Measurements from ENCODE around the gene MAPT. TPM values are rescaled to one million over a fixed set of nuclear protein-coding genes. Genes with fewer than 3 reads are reported as not detected.

Gene MAPT
- total RNA-seq, 1 experiment from 2014 or later: 3.6 TPM

DNA sequence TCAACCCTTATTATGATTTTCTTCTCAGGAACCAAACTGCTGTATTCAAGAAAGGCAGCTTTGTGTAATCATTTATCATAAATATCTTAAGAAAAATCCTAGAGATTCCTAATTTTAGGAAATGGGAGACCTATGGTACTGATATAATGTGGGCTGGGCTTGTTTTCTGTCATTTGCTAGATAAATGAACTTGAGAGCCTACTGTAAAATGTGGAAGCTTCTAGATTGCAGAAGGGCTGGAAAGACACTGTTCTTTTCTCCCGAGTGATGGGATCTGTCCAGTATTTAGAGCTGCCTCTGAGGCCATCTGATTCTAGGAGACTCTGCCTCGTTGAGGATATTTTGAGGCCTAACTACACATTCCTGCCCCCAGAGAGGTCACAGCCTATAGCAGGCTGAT, 84.8 kb downstream of the MAPT start:
- BruUV-seq (replicated peaks): no TSS peak
- TF ChIP-seq EZH2 (IDR thresholded peaks at IDR 0.05; ENCODE audit: low read length, unreplicated experiment) (no peak), EZH2phosphoT487 (IDR thresholded peaks at IDR 0.05; ENCODE audit: borderline replicate concordance, low read length) (no peak)
- TF ChIP-seq, protein P1, sequence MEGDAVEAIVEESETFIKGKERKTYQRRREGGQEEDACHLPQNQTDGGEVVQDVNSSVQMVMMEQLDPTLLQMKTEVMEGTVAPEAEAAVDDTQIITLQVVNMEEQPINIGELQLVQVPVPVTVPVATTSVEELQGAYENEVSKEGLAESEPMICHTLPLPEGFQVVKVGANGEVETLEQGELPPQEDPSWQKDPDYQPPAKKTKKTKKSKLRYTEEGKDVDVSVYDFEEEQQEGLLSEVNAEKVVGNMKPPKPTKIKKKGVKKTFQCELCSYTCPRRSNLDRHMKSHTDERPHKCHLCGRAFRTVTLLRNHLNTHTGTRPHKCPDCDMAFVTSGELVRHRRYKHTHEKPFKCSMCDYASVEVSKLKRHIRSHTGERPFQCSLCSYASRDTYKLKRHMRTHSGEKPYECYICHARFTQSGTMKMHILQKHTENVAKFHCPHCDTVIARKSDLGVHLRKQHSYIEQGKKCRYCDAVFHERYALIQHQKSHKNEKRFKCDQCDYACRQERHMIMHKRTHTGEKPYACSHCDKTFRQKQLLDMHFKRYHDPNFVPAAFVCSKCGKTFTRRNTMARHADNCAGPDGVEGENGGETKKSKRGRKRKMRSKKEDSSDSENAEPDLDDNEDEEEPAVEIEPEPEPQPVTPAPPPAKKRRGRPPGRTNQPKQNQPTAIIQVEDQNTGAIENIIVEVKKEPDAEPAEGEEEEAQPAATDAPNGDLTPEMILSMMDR (conservative IDR thresholded peaks at IDR 0.05; ENCODE audit: low read depth, low read length): no peak
- Histone ChIP-seq H2AFZ (ENCODE audit: low read length) (no peak overlapping the region), H3K4me1 (ENCODE audit: insufficient read depth, low read length) (no peaks in the 10 kb centered on the region), H4K20me1 (ENCODE audit: low read length) (no peaks in the 10 kb centered on the region), H3K36me3 (ENCODE audit: low read depth, low read length) (no peaks in the 10 kb centered on the region), H3K4me2 (ENCODE audit: low read length) (no peak overlapping the region), H3K27ac (ENCODE audit: low read length) (no peak overlapping the region), H3K4me3 (ENCODE audit: low read length) (no peak overlapping the region), H3K9me3 (ENCODE audit: low read length) (no peaks in the 10 kb centered on the region), H3K9me2 (replicated peaks; ENCODE audit: low read length) (no peaks in the 10 kb centered on the region), H3K27me3 (ENCODE audit: low read length) (no peaks in the 10 kb centered on the region), H3K9ac (ENCODE audit: low read length) (no peak overlapping the region), H3K79me2 (ENCODE audit: low read length) (no peaks in the 10 kb centered on the region), H3F3A (ENCODE audit: low read length, unreplicated experiment) (no peaks in the 10 kb centered on the region)
- no peak for ATAC-seq
- ChIA-PET CTCF (no interaction called here), POLR2A (ENCODE audit: unreplicated experiment) (no interaction called here)
- intact Hi-C loops (cut with micrococcal nuclease): no loop called here
- DNase-seq: no peak

DNA sequence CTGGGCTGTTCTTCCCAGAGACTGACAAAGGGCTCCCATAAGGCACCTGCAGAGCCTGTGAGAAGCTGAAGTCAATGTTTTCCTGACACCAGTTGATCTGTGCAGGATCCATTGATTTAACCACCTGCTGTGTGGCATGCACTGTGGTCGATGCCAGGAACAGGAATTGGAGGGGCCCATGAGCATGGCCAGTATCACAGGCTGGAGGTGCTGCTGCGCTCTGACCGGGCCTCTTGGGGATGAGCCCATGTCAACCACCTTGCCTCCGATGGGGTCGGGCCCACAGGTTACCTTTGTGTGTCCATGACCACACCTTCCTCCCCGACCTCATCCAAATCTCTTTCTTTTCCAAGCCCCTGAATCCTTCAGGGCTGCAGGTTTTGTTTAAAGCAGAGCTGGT, 86.5 kb downstream of the MAPT start:
- no peaks in the 10 kb centered on the region for H3K79me2 ChIP-seq (ENCODE audit: low read length)
- H3K4me3 ChIP-seq (ENCODE audit: low read length): no peak overlapping the region
- H3K27ac ChIP-seq (ENCODE audit: low read length): no peak overlapping the region
- no peaks in the 10 kb centered on the region for H3K9me2 ChIP-seq (replicated peaks; ENCODE audit: low read length)
- H3F3A ChIP-seq (ENCODE audit: low read length, unreplicated experiment): no peaks in the 10 kb centered on the region
- DNase-seq: no peak
- ChIA-PET CTCF (no interaction called here), POLR2A (ENCODE audit: unreplicated experiment) (interaction anchor here (0.6 kb wide), 1 partner anchor 165 kb away, joined by 3 read pairs; no protein-coding TSS in a partner anchor)
- intact Hi-C loops (cut with micrococcal nuclease): no loop called here
- no peak overlapping the region for H3K9ac ChIP-seq (ENCODE audit: low read length)
- H3K27me3 ChIP-seq (ENCODE audit: low read length): no peaks in the 10 kb centered on the region
- no peaks in the 10 kb centered on the region for H3K4me1 ChIP-seq (ENCODE audit: insufficient read depth, low read length)
- no peak overlapping the region for H2AFZ ChIP-seq (ENCODE audit: low read length)
- no peak for ATAC-seq
- no peak overlapping the region for H3K4me2 ChIP-seq (ENCODE audit: low read length)
- no TSS peak for BruUV-seq (replicated peaks)
- TF ChIP-seq, protein P1 (conservative IDR thresholded peaks at IDR 0.05; ENCODE audit: low read depth, low read length): no peak
- TF ChIP-seq EZH2phosphoT487 (IDR thresholded peaks at IDR 0.05; ENCODE audit: borderline replicate concordance, low read length) (no peak), EZH2 (IDR thresholded peaks at IDR 0.05; ENCODE audit: low read length, unreplicated experiment) (no peak)
- no peaks in the 10 kb centered on the region for H3K36me3 ChIP-seq (ENCODE audit: low read depth, low read length)
- H4K20me1 ChIP-seq (ENCODE audit: low read length): no peaks in the 10 kb centered on the region
- H3K9me3 ChIP-seq (ENCODE audit: low read length): no peaks in the 10 kb centered on the region

DNA sequence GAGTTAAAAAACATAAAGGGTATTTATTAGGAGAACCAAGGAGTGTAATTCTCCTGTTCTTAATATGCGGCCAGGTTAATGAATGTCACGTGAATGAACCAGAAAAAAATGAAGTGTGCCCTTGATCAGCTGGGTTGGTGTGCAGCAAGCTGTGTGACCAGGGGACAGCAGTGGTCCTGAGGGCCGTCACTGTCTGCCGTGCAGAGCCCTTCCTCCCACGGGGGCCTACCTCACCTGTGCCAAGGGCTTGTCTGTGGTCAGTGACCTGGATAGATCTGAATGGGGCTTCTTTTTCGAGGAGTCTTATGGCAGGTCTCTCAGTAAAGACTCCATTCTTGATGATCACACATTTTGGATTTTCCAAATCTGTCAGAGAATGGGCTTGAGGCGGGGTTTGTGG, 87.0 kb downstream of the MAPT start:
- ATAC-seq (no peak), DNase-seq (no peak)
- Histone ChIP-seq H3K4me1 (ENCODE audit: insufficient read depth, low read length) (no peaks in the 10 kb centered on the region), H3K9ac (ENCODE audit: low read length) (no peak overlapping the region), H3K4me3 (ENCODE audit: low read length) (no peak overlapping the region), H3F3A (ENCODE audit: low read length, unreplicated experiment) (no peaks in the 10 kb centered on the region), H3K36me3 (ENCODE audit: low read depth, low read length) (no peaks in the 10 kb centered on the region), H3K27me3 (ENCODE audit: low read length) (no peaks in the 10 kb centered on the region), H4K20me1 (ENCODE audit: low read length) (no peaks in the 10 kb centered on the region), H3K27ac (ENCODE audit: low read length) (no peak overlapping the region), H3K9me3 (ENCODE audit: low read length) (no peaks in the 10 kb centered on the region), H3K9me2 (replicated peaks; ENCODE audit: low read length) (no peaks in the 10 kb centered on the region), H3K79me2 (ENCODE audit: low read length) (no peaks in the 10 kb centered on the region), H2AFZ (ENCODE audit: low read length) (no peak overlapping the region), H3K4me2 (ENCODE audit: low read length) (no peak overlapping the region)
- intact Hi-C loops (cut with micrococcal nuclease): no loop called here
- ChIA-PET POLR2A (ENCODE audit: unreplicated experiment) (interaction anchor here (0.6 kb wide), 1 partner anchor 164 kb away, joined by 3 read pairs; no protein-coding TSS in a partner anchor), CTCF (no interaction called here)
- TF ChIP-seq, protein P1 (conservative IDR thresholded peaks at IDR 0.05; ENCODE audit: low read depth, low read length): no peak
- no peak for TF ChIP-seq EZH2 (IDR thresholded peaks at IDR 0.05; ENCODE audit: low read length, unreplicated experiment)
- no peak for TF ChIP-seq EZH2phosphoT487 (IDR thresholded peaks at IDR 0.05; ENCODE audit: borderline replicate concordance, low read length)
- BruUV-seq (replicated peaks): no TSS peak

Measured in PC-3 (cell line).